Measurements from ENCODE around the gene RANBP2.
"Not testable (repeated sequence)": the region's sequence is repeated elsewhere in the genome, so short reads cannot be mapped to it uniquely, and the experiment has no call there.

The RANBP2 gene

DNA sequence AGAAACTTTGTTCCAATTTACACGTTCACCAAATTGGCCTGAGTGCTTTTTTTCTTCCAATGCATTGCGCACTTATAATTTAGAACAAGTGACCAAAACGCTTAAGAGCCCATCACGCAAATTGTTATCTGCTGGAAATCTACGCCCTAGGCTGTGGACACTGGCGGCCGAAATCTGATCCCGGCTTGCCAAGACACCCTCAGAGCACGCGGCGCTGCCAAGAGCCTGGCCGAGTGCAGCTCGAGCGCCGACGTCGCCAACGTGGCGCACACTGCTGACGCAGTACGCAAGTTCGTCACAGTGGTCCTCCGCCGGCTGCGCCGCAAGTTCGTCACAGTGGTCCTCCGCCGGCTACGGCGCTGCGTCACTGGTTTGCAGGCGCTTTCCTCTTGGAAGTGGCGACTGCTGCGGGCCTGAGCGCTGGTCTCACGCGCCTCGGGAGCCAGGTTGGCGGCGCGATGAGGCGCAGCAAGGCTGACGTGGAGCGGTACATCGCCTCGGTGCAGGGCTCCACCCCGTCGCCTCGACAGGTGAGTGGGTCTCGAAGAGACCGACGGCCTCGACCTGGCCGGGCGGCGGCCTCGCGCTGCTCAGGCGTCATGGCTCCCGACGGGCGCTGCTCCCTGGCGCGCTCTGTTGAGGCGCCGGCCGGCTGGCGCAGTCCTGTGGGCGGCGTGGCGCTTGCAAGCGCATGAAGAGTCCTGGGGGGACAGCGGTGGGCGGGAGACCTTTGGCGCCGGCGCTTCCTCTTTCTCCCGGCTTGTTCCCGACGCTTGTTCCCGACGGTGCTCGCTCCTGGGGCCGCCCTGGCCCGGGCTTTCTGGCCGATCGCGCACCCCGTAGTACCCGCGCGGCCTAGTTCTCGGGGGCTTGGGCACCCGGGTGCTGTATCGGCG is at the start of gene RANBP2:
RANBP2 (plus strand) TSS at position 334 of the 896 bp plus-strand sequence; CDS start at position 459, 125 bp downstream.
- DNase-seq: peak; percentile 93

DNA sequence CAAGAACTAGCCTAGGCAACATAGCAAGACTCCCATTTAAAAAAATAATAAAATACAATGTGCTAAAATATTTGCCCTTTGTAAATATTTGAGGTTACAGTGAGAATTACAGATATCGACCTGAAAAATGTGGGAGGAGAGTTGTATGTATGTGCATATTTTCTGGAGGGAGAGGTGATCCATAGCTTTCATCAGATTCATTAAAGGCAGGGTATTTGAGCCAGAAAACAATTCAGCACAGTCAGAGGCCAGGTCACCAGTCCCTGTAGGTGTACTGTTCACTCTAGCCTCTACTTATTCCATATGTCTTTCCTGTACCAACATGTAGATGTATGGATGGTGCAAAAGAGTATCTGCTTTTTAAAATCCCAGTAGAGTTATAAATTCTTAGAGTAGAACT is 49.0 kb upstream of the RANBP2 start:
- DNase-seq: not testable (repeated sequence)

DNA sequence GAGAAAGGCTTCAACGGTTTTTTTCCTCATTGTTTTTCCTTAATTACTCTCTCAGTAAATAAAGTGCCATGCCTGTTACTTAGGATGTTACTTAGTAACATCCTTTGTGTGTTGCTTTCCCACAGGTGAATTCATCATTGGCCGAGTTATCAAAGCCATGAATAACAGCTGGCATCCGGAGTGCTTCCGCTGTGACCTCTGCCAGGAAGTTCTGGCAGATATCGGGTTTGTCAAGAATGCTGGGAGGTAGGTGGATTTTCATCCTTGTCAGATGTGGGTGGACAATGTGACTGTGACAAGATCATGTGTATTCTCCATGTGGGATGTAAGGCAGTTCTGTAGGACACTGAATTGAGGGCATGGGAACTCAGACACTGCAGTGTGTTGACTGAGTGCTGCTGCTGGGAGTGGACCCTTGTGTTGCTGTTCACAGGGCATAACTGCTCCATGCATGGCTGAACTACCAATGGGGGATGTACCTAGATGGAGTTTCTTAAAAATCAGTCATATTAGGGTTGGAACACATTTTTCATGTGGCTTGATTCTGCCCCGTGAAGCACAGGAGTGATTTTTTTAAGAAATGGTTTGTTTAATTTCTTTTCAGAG is 47.0 kb upstream of the RANBP2 start:
- not testable (repeated sequence) for DNase-seq

DNA sequence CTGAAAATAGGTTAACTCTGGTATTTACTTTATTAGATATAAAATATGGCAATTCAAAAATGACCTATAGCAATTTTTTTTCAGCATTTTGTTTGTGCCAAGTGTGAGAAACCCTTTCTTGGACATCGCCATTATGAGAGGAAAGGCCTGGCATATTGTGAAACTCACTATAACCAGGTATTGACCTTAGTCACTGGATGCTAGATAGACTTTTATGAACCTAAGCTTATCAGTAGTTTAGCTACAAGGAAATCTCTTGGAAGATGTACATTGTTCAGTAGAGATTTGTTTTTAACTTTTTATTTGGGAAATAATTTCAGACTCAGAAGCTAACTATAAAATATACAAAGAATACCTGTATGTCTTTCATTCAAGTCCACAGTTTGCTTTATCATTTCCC is 42.8 kb upstream of the RANBP2 start:
- not testable (repeated sequence) for DNase-seq

DNA sequence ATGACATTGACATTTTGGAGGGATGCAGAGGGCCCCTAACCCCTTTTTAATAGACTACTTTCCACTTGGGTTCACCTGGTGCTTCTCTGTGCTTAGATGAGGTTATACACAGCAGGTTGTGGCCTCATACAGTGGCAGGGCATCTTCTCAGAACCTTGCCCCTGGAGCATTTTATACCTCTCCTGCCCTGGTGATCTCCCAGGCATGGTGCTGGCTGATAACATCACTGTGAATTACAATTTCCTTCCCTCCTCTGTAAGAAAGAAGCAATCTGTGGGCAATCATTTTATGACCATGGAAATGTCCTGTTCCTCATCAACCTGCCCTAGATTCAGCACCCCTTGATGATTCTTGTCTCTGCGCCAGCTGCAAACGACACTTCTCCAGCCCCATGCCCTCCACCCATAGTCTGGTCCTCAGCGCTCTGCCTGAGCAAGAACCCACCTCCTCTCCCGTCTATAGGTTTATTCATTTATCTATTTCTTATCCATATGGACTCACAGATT is 42.0 kb upstream of the RANBP2 start:
- not testable (repeated sequence) for DNase-seq

DNA sequence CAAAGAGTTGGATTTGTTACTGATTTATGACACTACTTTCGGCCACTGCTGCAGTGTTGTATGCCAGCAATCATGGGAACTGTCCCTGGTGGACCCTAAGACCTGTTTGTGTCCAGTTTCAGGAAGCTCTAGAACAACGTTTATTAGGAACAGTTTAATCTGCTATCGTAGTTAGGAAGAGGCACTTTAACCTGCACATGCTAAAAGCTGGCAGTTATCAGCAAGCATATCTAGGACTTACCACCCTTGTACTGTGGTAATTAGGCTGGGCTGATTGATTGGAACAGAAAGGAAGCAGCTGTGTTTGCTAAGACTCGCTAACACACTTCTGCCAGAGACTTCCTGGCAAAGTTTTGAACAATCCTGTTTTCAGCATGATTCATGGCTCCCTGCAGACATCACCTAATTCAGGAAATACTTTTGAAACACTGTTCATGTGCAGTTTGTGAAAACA is 41.1 kb upstream of the RANBP2 start:
- DNase-seq: not testable (repeated sequence)

DNA sequence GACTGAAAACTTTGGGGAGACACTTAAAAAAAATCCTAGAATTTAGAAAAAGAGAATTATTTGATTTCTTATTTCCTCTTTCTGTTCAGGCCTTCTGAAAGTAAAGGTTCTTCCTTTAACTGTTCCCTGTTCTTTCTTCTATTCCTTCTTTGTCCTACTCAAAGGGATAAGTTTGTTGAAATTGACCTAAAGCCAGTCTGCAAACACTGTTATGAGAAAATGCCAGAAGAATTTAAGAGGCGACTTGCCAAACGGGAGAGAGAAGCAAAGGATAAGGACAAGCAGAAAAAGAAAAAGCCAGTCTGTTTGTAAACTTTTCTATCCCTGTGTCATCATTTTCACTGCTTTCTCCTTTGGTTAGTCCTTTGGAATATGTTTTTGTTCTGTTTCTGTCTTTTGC is 38.5 kb upstream of the RANBP2 start:
- DNase-seq: not testable (repeated sequence)

DNA sequence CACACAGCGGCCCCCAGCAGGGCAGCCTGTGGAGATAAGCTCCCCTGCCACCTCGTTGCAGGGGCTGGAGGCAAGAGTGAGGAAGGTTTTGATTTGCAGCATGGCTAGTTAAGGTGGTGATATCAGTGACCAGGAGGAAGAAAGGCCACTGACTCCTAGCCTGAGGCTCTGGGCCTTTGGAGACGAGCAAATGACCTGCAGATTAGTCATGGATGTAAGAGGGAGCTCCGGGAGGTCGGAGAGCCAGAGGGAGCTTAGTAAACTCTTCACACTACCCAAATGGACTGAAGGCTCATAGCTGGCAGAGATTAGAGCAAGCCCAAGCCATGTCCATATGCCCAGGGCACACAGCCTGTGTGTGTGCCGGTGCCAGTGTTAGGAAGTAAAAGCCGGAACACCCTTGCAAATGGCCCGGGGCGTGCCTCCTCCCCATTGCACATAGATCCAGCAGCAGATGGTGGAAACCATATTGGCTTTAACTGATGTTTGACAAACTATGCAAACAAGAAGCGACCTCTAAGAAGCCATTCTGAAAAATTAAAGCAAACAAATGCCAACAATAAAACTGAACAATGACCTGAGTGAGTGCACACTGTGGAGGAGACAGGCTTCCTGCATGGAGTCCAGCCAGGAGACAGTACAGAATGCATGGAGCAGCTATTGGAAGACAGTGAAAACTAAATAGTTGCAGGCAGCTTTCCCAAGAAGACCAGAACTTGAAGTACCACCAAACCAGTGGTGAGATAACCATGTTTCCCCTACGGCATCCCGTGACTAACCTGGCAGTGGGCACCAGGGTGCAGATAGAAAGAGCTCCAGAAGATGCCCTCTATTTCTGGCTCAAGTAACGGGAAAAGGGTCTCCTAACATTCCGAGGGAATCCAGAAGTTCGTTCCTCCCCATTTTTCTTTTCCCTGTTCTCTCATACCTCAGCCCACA is 30.2 kb upstream of the RANBP2 start:
- not testable (repeated sequence) for DNase-seq

DNA sequence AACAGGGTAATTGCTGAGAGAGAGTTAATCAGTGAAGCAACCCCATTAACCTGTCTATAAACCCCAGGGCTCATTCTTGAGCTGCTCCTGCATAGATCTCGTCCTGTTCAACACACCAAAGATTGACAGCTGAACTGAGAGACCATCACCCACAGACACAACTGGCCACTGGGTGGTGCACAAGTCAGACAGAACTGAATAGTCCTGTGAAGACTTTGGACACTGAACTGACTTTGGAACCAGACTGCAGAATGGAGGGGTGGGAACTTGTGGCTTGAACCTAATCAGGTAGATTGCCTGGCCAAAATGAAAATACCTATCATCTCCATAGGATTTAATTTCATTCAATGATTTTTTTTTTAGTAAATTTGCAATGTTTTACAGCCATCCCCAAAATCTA is 29.3 kb upstream of the RANBP2 start:
- not testable (repeated sequence) for DNase-seq

DNA sequence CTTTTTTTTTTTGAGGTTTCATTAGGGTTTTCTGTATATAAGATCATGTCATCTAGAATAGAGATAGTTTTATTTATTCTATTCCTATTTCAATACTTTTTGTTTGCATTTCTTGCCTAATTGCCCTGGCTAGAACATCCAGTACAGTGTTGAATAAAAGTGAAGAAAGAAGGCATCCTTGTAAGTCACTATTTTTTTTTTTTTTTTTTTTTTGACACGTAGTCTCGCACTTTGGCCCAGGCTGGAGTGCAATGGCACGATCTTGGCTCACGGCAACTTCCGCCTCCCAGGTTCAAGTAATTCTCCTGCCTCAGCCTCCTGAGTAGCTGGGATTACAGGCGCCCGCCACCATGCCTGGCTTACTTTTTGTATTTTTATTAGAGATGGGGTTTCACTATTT is 27.8 kb upstream of the RANBP2 start:
- no peak for DNase-seq

DNA sequence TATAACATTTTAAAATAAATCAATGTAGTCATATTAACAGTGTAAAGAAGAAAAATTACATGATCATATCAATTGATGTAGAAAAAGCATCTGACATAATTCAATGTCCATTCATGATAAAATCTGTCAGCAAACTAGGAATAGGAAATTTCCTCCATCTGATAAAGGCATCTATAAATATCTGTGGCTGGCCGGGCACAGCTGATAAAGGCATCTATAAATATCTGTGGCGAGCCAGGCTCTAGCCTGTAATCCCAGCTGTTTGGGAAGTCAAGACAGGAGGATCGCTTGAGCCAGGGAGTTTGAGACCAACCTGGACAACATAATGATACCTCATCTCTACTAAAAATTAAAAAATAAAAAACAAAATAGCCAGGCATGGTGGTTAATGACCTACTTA is 18.1 kb upstream of the RANBP2 start:
- no peak for DNase-seq

DNA sequence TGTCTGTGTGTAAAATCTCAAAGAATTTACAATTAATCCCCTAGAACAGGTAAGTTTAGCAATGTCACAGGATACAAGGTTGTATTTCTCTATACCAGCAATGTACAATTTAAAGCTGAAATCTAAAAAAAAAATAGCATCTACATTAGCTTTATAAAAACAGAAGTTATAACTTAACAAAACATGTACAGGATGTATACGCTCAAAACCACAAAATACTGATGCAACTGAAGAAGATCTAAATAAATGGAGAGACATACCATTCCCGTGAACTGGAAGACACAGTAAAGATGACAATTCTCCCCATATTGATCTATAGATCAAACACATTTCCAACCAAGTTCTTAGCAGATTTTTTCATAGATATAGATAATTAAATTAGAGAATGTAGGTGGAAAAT is 17.5 kb upstream of the RANBP2 start:
- DNase-seq: no peak

DNA sequence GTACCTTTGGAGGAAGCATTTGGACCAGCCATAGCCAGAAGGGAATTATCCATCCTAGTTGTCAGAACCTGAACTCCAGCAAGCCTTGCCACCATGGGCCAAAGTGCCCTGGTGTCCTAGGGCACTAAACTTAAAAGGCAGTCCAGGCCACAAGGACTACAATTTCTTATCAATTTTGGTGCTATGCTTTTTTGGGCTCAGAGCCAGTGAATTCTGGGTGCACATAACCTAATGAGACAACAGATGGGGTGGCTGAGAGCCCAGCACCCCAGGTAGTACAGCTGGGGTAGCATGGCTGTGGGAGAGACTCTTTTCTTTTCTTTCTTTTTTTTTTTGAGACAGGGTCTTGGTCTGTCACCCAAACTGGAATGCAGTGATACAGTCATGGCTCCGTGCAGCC is 14.4 kb upstream of the RANBP2 start:
- no peak for DNase-seq

DNA sequence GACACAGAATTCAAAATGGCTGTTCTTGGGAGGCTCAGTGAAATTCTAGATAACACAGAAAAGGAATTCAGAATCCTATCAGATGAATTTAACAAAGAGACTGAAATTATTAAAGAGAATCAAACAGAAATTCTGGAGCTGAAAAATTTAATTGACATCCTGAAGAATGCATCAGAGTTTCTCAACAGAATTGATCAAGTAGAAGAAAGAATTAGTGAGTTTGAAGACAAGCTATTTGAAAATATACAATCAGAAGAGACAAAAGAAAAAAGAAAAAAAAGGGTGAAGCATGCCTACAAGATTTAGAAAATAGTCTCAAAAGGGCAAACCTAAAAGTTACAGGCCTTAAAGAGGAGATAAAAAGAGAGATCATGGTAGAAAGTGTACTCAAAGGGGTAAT is 12.0 kb upstream of the RANBP2 start:
- no peak for DNase-seq

DNA sequence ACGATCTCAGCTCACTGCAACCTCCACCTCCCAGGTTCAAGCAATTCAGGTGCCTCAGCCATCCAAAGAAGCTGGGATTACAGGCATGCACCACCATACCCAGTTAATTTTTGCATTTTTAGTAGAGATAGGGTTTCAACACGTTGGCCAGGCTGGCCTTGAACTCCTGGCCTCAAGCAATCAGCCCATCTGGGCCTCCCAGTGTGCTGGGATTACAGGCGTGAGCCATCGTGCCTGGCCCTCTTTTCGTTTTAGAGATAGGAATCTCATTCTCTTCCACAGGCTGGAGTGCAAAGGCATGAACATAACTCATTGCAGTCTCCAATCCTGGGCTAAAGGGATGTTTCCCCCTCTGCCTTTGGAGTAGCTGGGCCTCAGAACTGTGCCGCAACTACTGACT is 2.3 kb upstream of the RANBP2 start:
- DNase-seq: not testable (repeated sequence)

DNA sequence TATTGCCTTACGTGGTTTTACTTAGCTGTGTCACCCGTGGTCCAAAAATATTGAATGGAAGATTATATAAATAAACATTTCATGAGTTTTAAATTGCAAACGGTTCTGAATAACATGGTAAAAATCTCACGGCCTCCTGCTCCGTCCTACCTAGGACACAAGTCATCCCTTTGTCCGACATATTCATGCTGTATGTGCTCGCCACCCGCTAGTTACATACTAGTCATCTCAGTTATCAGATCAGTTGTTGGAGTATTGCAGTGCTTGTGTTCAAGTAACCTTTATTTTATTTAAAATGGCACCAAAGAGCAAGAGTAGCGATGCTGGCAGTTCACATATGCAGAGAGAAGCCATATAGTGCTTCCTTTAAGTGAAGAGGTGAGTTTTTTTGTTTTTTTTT is 6.8 kb downstream of the RANBP2 start:
- not testable (repeated sequence) for DNase-seq

DNA sequence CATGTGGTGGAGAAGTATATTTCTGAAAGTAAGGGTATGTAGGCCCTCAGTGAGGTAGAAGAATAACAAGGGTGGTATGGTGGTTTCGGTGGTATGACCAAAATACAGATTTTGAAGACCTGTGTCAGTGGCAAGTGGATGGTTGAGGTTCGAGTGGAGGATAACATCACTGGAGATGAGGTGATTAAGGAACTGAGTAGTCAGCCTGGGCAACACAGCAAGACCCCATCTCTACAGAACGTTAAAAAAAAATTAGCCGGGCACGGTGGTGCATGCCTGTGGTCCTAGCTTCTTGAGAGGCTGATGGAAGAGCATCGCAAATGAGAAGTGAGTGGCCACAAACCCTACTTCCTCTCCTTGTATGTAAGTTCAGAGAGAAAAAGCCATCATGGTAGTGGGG is 15.4 kb downstream of the RANBP2 start:
- DNase-seq: not testable (repeated sequence)

DNA sequence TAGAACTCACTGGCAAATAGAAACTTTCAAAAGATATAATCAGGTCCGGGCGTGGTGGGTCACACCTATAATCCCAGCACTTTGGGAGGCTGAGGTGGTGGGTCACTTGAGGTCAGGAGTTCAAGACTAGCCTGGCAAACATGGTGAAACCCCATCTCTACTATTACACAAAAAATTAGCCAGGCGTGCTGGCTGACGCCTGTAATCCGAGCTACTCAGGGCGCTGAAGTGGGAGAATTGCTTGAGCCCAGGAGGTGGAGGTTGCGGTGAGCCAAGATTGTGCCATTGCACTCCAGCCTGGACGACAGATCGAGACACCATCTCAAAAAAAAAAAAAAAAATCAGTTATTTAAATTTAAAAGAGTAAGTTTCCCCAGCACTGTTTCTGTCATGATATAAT is 38.7 kb downstream of the RANBP2 start:
- not testable (repeated sequence) for DNase-seq

DNA sequence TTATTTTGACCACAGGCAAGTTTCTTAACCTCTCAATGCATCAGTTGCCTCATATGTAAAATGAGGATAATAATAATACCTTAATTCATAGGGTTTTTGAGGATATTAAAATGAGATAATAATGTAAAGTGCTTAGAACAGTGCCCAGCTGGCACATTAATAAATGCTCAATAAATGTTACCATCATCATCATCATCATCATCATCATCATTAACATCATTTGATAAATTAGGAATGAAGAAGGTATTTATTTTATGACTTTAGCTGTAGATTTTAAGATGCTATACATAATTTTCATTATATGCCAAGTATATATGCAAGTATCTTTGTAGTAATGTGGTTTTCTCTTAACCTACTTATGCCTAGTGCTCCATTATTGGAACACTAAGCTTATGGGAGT is 43.3 kb downstream of the RANBP2 start:
- DNase-seq: not testable (repeated sequence)

DNA sequence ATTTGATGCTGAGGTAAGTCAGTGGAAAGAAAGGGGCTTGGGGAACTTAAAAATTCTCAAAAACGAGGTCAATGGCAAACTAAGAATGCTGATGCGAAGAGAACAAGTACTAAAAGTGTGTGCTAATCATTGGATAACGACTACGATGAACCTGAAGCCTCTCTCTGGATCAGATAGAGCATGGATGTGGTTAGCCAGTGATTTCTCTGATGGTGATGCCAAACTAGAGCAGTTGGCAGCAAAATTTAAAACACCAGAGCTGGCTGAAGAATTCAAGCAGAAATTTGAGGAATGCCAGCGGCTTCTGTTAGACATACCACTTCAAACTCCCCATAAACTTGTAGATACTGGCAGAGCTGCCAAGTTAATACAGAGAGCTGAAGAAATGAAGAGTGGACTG is 47.4 kb downstream of the RANBP2 start:
- DNase-seq: not testable (repeated sequence)

DNA sequence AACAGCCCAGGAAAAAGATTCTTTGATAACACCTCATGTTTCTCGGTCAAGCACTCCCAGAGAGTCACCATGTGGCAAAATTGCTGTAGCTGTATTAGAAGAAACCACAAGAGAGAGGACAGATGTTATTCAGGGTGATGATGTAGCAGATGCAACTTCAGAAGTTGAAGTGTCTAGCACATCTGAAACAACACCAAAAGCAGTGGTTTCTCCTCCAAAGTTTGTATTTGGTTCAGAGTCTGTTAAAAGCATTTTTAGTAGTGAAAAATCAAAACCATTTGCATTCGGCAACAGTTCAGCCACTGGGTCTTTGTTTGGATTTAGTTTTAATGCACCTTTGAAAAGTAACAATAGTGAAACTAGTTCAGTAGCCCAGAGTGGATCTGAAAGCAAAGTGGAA is 48.6 kb downstream of the RANBP2 start:
- not testable (repeated sequence) for DNase-seq

DNA sequence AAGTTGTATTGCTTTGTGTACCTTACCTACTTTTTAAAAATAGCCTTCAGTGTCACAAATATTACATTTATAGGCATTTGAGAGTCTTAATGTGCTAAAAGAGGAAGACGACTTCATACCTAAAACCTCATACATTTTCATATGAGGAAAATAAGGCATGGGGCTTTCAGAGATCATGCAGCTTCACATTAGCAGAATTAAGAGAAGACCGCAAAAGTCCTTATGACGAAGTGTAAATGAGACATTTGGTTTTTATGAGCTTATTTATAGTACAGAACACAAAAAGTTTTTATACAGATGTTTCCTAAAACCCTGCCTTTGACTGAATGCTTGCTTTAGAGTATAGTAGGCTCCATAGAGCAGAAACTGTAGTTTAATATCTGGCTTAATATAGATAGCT is 57.2 kb downstream of the RANBP2 start:
- DNase-seq: no peak

DNA sequence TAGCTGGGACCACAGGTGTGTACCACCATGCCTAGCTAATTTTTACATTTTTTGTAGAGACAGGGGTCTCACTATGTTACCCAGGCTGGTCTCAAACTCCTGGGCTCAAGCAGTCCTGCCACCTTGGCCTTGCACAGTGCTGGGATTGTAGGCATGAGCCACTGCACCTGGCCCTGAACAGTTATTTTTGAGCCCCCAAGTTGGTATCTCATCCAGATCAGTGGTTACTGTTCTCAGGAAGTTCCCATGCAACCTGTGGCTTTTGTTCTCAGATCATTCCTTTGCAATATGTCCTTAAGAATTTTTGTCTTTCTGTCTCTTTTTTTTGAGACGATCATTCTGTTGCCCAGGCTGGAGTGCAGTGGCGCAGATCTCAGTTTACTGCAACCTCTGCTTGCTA is 59.6 kb downstream of the RANBP2 start:
- no peak for DNase-seq

All from stimulated activated CD4-positive, alpha-beta T cell treated with anti-CD3 and anti-CD28 coated beads, Interleukin-4, amount 100 ng/mL, for 1 hour (primary cell).